Sigmoid colon (tissue), 7 donors: ENCODE results near the gene ATP2B3. TPM values are rescaled to one million over a fixed set of nuclear protein-coding genes. Genes with fewer than 3 reads are reported as not detected.

Source experiments
- DNase-seq: peaks from one replicate; pipeline ENCODE4 v3.0.0-alpha.2; 2019
- H3K27ac ChIP-seq, 4 donors: fragments of 200-600 bp; sonication (generic); one replicate each; pipeline ENCODE4 v1.5.1; 2016 to 2019; ENCODE audit warnings: mild to moderate bottlenecking in 1 of 4
- H3K27me3 ChIP-seq, 3 donors: fragments of 200-600 bp; sonication (generic); one replicate each; pipeline ENCODE4 v1.5.1; 2019; ENCODE audit warnings: mild to moderate bottlenecking in 1 of 3
- H3K36me3 ChIP-seq, 4 donors: fragments of 200-600 bp; sonication (generic); one replicate each; pipeline ENCODE4 v1.5.1; 2016 to 2019
- H3K4me1 ChIP-seq, 4 donors: fragments of 200-600 bp; sonication (generic); one replicate each; pipeline ENCODE4 v1.5.1; 2017 to 2019
- H3K4me3 ChIP-seq, 4 donors: fragments of 200-600 bp; sonication (generic); one replicate each; pipeline ENCODE4 v1.5.1; 2017 to 2019; ENCODE audit warnings: mild to moderate bottlenecking in 2 of 4, moderate library complexity in 1 of 4
- H3K9me3 ChIP-seq, 4 donors: fragments of 200-600 bp in 3 of 4; sonication (generic) in 3 of 4; one replicate each; pipeline versions ENCODE4 v1.5.1 to v1.6.1; 2013 to 2019
- CTCF ChIP-seq, 4 experiments: fragments of 450-650 bp in 3 of 4; fragments of 200-600 bp in 1 of 4; IDR thresholded peaks; one replicate each; pipeline ENCODE4 v1.5.1; 2016 to 2019; ENCODE audit warnings: antibody characterized with exemption in 4 of 4, mild to moderate bottlenecking in 3 of 4, moderate library complexity in 2 of 4
- EP300 ChIP-seq, 4 donors: sonication (generic); formaldehyde crosslinking; IDR thresholded peaks; one replicate each; pipeline ENCODE4 v1.6.1; 2017; ENCODE audit warnings: antibody characterized with exemption in 4 of 4
- POLR2A ChIP-seq, 2 donors: fragments of 450-650 bp; IDR thresholded peaks; one replicate each; pipeline ENCODE4 v1.6.1; 2016; ENCODE audit warnings: antibody characterized with exemption in 2 of 2, mild to moderate bottlenecking in 2 of 2, moderate library complexity in 2 of 2
- POLR2AphosphoS5 ChIP-seq, 4 donors: sonication (generic); formaldehyde crosslinking; IDR thresholded peaks; one replicate each; pipeline ENCODE4 v1.6.1; 2017; ENCODE audit warnings: antibody characterized with exemption in 4 of 4
- WGBS, 2 donors: extraction: QIAGEN DNeasy Blood & Tissue Kit; methylation state at CpG; one replicate each; pipeline ENCODE4 v1.1.7; 2013; 5-methylcytosine and 5-hydroxymethylcytosine counted together
- intact Hi-C: fragments of 100-400 bp; cut with DNase I; formaldehyde crosslinking; loops from one replicate; pipeline ENCODE4 v1.15.1; 2023
- polyA plus RNA-seq, 3 donors: library from polyadenylated mRNA; stranded (reverse); fragments of 200-250 nt; gene quantifications; one replicate each; pipeline ENCODE4 v1.2.3, GENCODE V29; 2013
- total RNA-seq, 4 donors: library from RNA; depleted of rRNA; stranded (reverse); fragments of >200 nt; gene quantifications; one replicate each; pipeline ENCODE4 v1.1.0, GENCODE V29; 2016
- donor health status: healthy with polysubstance abuse.
- donor health status: Bipolar disorder and iron deficiency.
- donor health status: healthy.

The ATP2B3 gene
- total and polyA plus RNA-seq, 7 donors, result under 0.01 to 0.95 (median 0.26) TPM; not detected in 2

GRCh38 chrX:153471663-153472280 is 45.7 kb upstream of the ATP2B3 start:
- Histone ChIP-seq H3K4me1 (peaks cover 0 to 19% (median 11%) of the 10 kb centered on the region in 4 donors), H3K9me3 (no peaks in the 10 kb centered on the region), H3K27me3 (peaks cover 0 to 2% (median 0%) of the 10 kb centered on the region in 3 donors), H3K4me3 (no peak overlapping the region), H3K27ac (peak overlapping the region in 2 of 4 donors; percentile 70 to 86), H3K36me3 (no peaks in the 10 kb centered on the region)
- 66 to 84% methylated on average over 11 of the region's 11 CpGs for WGBS, 2 donors
- intact Hi-C loops, result loop anchor here (1.0 to 10.0 kb wide), 3 partner anchors 36 to 529 kb away; partner anchors contain the start of gene ZNF275
- TF ChIP-seq POLR2A (IDR thresholded peaks at IDR 0.05) (no peak), EP300 (IDR thresholded peaks at IDR 0.05) (no peak), POLR2AphosphoS5 (IDR thresholded peaks at IDR 0.05) (no peak), CTCF (IDR thresholded peaks at IDR 0.05) (no peak)
- no peak for DNase-seq

GRCh38 chrX:153473126-153473525 is 44.3 kb upstream of the ATP2B3 start:
- peaks cover 0 to 2% (median 0%) of the 10 kb centered on the region in 3 donors for H3K27me3 ChIP-seq
- H3K4me3 ChIP-seq, result no peak overlapping the region
- DNase-seq, result no peak
- no peak for TF ChIP-seq POLR2AphosphoS5 (IDR thresholded peaks at IDR 0.05)
- no peak for TF ChIP-seq POLR2A (IDR thresholded peaks at IDR 0.05)
- no peak for TF ChIP-seq CTCF (IDR thresholded peaks at IDR 0.05)
- no peak for TF ChIP-seq EP300 (IDR thresholded peaks at IDR 0.05)
- intact Hi-C loops, result loop anchor here (5.0 to 10.0 kb wide), 2 partner anchors 138 to 531 kb away; partner anchors contain the start of gene ZNF275
- WGBS, 2 donors, result 95 to 97% methylated on average over 10 of the region's 10 CpGs
- H3K27ac ChIP-seq, result no peak overlapping the region
- H3K9me3 ChIP-seq, result no peaks in the 10 kb centered on the region
- peaks cover 0 to 19% (median 11%) of the 10 kb centered on the region in 4 donors for H3K4me1 ChIP-seq
- no peaks in the 10 kb centered on the region for H3K36me3 ChIP-seq

- TF ChIP-seq POLR2AphosphoS5 (IDR thresholded peaks at IDR 0.05) (no peak), EP300 (IDR thresholded peaks at IDR 0.05) (no peak), POLR2A (IDR thresholded peaks at IDR 0.05) (no peak)
- H3K36me3 ChIP-seq, result no peaks in the 10 kb centered on the region
- H3K9me3 ChIP-seq, result no peaks in the 10 kb centered on the region
- H3K4me3 ChIP-seq, result peak overlapping the region in 2 of 4 donors; percentile 27 to 39
- DNase-seq, result no peak
- peaks cover 0 to 2% (median 0%) of the 10 kb centered on the region in 3 donors for H3K27me3 ChIP-seq
- H3K27ac ChIP-seq, result no peak overlapping the region
- H3K4me1 ChIP-seq, result peaks cover 0 to 12% (median 7%) of the 10 kb centered on the region in 4 donors
- 69 to 78% methylated on average over 10 of the region's 10 CpGs for WGBS, 2 donors
- intact Hi-C loops, result loop anchor here (5.0 to 10.0 kb wide), 2 partner anchors 139 to 532 kb away; partner anchors contain the start of gene ZNF275
Observed at GRCh38 chrX:153474266-153474665, 43.2 kb upstream of the ATP2B3 start.

GRCh38 chrX:153474718-153475117 is 42.7 kb upstream of the ATP2B3 start:
- Histone ChIP-seq H3K27ac (peak overlapping the region in 3 of 4 donors; percentile 23 to 56 (median 31)), H3K4me1 (peaks cover 0 to 7% (median 2%) of the 10 kb centered on the region in 4 donors), H3K27me3 (peaks cover 0 to 2% (median 0%) of the 10 kb centered on the region in 3 donors), H3K9me3 (no peaks in the 10 kb centered on the region), H3K4me3 (peak overlapping the region in 3 of 4 donors; percentile 27 to 39 (median 34)), H3K36me3 (no peaks in the 10 kb centered on the region)
- intact Hi-C loops, result loop anchor here (5.0 to 10.0 kb wide), 2 partner anchors 140 to 532 kb away; partner anchors contain the start of gene ZNF275
- WGBS, 2 donors, result 1% methylated on average over 59 of the region's 59 CpGs
- TF ChIP-seq POLR2AphosphoS5 (IDR thresholded peaks at IDR 0.05), result peak in 1 of 4 donors; percentile 38
- TF ChIP-seq POLR2A (IDR thresholded peaks at IDR 0.05), result no peak
- no peak for TF ChIP-seq CTCF (IDR thresholded peaks at IDR 0.05)
- TF ChIP-seq EP300 (IDR thresholded peaks at IDR 0.05), result no peak
- DNase-seq, result peak; percentile 87

- whole genome bisulfite sequencing, 2 donors, result 79 to 92% methylated on average over 7 of the region's 7 CpGs
- no peaks in the 10 kb centered on the region for H3K36me3 ChIP-seq
- no peak for DNase-seq
- H3K27ac ChIP-seq, result peak overlapping the region in 3 of 4 donors; percentile 23 to 56 (median 31)
- no peak for TF ChIP-seq POLR2A (IDR thresholded peaks at IDR 0.05)
- TF ChIP-seq CTCF (IDR thresholded peaks at IDR 0.05), result no peak
- TF ChIP-seq POLR2AphosphoS5 (IDR thresholded peaks at IDR 0.05), result no peak
- TF ChIP-seq EP300 (IDR thresholded peaks at IDR 0.05), result no peak
- H3K4me3 ChIP-seq, result peak overlapping the region in 2 of 4 donors; percentile 34 to 39
- H3K4me1 ChIP-seq, result peaks cover 0 to 6% (median 0%) of the 10 kb centered on the region in 4 donors
- H3K27me3 ChIP-seq, result no peaks in the 10 kb centered on the region
- H3K9me3 ChIP-seq, result no peaks in the 10 kb centered on the region
- intact Hi-C loops, result loop anchor here (10.0 kb wide), 1 partner anchor 140 kb away; the partner anchor contains the start of gene ZNF275
Observed at GRCh38 chrX:153475271-153475670, 42.2 kb upstream of the ATP2B3 start.
